ENCODE measurements around the gene ITPKB. TPM values are rescaled to one million over a fixed set of nuclear protein-coding genes. Genes with fewer than 3 reads are reported as not detected.
A peak's percentile ranks its signal among the peaks of the same experiment; 100 is the strongest.

Gene ITPKB
- total RNA-seq, 6 experiments from 2014 or later, result 1.7 to 3.0 (median 2.2) TPM

DNA sequence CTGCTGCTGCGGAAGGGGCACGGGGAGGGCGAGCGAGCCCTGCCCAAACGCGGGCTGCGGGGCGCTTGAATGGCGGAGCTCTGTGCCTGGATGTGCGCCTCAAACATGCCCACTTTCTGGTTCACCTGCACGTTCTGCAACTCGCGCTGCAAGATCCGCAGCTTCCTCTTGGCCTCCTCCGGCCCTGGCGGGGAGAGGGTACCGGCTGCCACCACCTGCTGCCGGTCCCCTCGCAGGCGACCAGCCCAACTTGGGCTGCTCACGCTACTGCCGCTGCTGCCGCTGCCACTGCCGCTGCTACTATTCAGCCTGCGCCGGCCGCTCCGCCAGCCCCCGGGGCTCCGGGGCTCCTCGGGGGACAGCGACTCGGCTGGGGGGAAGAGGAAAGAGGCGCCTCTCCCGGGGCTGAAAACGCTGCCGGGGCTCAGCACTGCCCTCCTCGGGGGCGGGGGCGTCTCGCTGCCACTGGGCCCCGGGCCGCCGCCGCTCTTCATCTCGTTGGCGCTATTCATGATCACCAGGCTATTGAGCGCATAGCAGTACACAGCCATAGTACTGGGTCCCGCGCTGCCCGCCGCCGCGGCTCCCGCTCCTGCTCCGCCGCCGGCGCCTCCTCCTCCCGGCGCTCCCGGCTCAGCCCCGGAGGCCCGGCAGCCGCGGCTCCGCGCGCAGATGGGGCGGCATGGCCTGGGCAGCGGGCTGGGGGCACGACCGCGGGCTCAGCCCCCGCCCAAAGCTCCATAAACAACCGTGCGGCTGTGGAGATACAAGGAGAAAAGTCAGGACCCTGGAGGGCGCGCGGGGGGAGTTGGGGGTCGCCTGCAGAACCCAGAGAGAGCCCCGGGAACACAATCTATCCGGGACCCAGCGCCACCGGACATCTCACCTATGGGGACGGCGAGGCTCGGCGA lies 1.9 kb downstream of the ITPKB start:
- H3K36me3 Mint-ChIP-seq (ENCODE audit: low read depth), result no peaks in the 10 kb centered on the region
- peak overlapping the region; percentile 91; the same call in 1 of the 2 replicates for H3K4me3 Mint-ChIP-seq
- H3K27me3 Mint-ChIP-seq (ENCODE audit: insufficient read depth), result peaks cover 11% of the 10 kb centered on the region
- TF ChIP-seq, protein P1, sequence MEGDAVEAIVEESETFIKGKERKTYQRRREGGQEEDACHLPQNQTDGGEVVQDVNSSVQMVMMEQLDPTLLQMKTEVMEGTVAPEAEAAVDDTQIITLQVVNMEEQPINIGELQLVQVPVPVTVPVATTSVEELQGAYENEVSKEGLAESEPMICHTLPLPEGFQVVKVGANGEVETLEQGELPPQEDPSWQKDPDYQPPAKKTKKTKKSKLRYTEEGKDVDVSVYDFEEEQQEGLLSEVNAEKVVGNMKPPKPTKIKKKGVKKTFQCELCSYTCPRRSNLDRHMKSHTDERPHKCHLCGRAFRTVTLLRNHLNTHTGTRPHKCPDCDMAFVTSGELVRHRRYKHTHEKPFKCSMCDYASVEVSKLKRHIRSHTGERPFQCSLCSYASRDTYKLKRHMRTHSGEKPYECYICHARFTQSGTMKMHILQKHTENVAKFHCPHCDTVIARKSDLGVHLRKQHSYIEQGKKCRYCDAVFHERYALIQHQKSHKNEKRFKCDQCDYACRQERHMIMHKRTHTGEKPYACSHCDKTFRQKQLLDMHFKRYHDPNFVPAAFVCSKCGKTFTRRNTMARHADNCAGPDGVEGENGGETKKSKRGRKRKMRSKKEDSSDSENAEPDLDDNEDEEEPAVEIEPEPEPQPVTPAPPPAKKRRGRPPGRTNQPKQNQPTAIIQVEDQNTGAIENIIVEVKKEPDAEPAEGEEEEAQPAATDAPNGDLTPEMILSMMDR (IDR thresholded peaks at IDR 0.05), result no peak; the same call in 1 of the 2 replicates
- H3K27ac Mint-ChIP-seq, result no peak overlapping the region
- H3K9me3 Mint-ChIP-seq, result no peaks in the 10 kb centered on the region
- peaks cover 15% of the 10 kb centered on the region for H3K4me1 Mint-ChIP-seq (ENCODE audit: low read depth)
- no peak for DNase-seq

DNA sequence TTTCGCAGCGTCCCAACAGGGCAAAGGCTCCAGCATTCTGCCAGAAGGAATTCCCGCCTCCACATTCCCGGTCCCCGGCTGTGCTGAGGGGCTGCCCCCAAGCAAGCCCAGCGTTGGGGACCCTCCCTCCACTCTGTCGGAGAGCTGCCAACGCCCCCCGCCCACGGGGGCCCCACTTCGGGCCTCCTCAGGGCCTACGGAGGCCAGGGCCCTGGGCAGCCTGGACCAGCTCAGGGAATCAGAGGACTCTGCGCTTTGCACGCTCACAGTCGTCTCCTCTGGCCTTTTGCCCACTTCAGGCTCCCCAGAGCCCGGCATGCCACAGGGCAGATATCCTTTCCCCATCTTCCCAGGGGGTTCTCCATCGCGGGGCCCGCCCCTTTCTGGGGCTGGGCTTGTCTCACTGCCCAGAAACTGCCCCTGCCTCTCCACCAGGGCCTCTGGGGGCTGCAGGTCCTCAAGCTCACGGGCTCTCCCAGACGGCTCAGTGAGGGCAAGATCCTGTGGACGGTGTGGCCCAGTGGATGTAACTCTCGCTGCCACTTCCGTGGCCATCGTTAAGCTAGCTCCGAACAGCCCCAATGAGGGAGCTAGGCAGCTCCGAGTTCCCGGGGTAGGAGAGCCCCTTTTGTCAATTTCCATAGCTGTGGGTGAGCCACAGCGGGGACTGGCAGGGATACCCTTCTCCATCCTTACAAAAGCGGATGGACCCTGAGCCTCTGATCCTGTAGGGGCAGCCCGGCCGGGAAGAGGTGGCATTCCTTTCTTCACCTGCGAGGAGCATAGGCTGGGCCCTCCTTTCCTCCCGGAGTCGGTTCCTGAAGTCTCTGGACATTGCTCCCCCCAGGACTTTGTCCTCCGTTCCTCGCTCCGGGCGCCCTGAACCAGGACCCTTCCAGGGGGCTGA lies 2.8 kb downstream of the ITPKB start:
- Mint-ChIP-seq H3K27ac (no peak overlapping the region), H3K27me3 (ENCODE audit: insufficient read depth) (peaks cover 14% of the 10 kb centered on the region), H3K4me3 (no peak overlapping the region), H3K9me3 (no peaks in the 10 kb centered on the region), H3K36me3 (ENCODE audit: low read depth) (no peaks in the 10 kb centered on the region), H3K4me1 (ENCODE audit: low read depth) (peaks cover 15% of the 10 kb centered on the region)
- TF ChIP-seq, protein P1 (IDR thresholded peaks at IDR 0.05), result no peak
- no peak for DNase-seq

DNA sequence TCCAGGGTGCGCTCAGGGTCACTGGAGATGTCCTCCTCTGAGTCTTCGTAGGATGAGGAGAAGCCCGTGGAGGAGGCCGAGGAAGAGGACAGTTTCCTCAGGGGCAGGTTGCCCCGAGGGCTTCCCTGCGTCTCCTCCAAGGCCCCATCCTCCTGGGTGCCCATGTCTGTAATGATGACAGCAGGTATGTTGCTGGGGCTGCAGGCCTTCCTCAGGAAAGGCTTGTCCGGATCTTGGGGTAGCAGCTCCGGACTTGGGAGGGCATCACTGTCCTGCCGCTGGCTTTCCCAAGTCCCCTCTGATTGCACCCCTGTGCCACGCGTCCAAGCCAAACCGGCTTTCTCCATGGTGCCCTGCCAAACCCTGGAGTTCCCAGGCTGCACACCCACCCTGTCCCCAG lies 3.5 kb downstream of the ITPKB start:
- peaks cover 15% of the 10 kb centered on the region for H3K4me1 Mint-ChIP-seq (ENCODE audit: low read depth)
- H3K27ac Mint-ChIP-seq, result no peak overlapping the region
- H3K4me3 Mint-ChIP-seq, result no peak overlapping the region
- no peak for DNase-seq
- TF ChIP-seq, protein P1 (IDR thresholded peaks at IDR 0.05), result no peak
- H3K27me3 Mint-ChIP-seq (ENCODE audit: insufficient read depth), result peaks cover 15% of the 10 kb centered on the region
- no peaks in the 10 kb centered on the region for H3K36me3 Mint-ChIP-seq (ENCODE audit: low read depth)
- no peaks in the 10 kb centered on the region for H3K9me3 Mint-ChIP-seq

DNA sequence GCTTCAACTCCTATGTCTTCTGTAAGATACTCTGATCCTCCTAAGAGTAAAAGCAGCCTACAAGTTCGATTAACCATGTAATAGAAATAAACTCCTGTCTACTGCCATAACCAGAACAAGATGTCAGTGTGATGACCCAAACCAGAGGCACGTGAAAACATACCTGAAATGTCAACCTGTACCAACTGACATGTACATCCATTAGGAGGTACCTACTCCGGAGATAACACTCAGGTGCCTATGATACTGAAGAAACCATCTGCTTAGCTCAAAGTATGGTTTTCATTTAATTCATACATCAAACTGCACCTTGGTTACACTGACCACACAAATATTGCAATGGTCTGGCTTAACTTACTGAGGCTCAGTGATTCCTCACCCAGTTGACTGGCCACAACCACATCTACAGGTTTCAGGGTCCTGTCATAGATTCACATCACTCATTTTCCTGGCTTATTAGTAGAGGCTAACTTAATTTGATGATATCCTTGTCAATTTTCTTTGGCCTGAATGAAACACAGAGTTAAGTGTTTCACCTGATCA lies 4.4 kb downstream of the ITPKB start:
- DNase-seq, result no peak
- no peaks in the 10 kb centered on the region for H3K36me3 Mint-ChIP-seq (ENCODE audit: low read depth)
- peaks cover 15% of the 10 kb centered on the region for H3K4me1 Mint-ChIP-seq (ENCODE audit: low read depth)
- H3K4me3 Mint-ChIP-seq, result no peak overlapping the region
- TF ChIP-seq, protein P1 (IDR thresholded peaks at IDR 0.05), result no peak
- no peaks in the 10 kb centered on the region for H3K9me3 Mint-ChIP-seq
- no peak overlapping the region for H3K27ac Mint-ChIP-seq
- H3K27me3 Mint-ChIP-seq (ENCODE audit: insufficient read depth), result peaks cover 15% of the 10 kb centered on the region

DNA sequence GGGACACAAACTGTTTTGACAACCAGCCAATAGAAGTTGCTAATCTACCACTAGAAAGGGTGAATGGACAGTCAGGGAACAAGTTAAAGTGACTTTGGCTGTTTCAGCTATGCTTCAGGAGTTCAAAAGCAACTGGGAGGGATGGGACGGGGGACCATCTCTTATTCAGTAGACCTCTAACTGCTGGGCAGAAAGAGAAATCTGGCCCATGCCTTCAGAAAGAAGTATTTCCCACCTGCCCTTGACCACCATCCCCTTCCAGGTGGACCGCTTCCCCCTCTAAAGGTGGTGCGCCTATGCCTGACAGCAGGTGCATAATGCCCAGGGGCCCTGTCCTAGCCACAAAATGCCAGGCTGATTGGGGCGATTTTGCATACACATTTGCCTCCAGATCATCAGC lies 5.2 kb downstream of the ITPKB start:
- peaks cover 8% of the 10 kb centered on the region for H3K4me1 Mint-ChIP-seq (ENCODE audit: low read depth)
- DNase-seq, result no peak
- H3K36me3 Mint-ChIP-seq (ENCODE audit: low read depth), result no peaks in the 10 kb centered on the region
- TF ChIP-seq, protein P1 (IDR thresholded peaks at IDR 0.05), result no peak
- no peak overlapping the region for H3K4me3 Mint-ChIP-seq
- H3K27me3 Mint-ChIP-seq (ENCODE audit: insufficient read depth), result peaks cover 14% of the 10 kb centered on the region
- H3K9me3 Mint-ChIP-seq, result no peaks in the 10 kb centered on the region
- no peak overlapping the region for H3K27ac Mint-ChIP-seq
